Measurements from ENCODE around the gene CHRNE. TPM values are rescaled to one million over a fixed set of nuclear protein-coding genes. Genes with fewer than 3 reads are reported as not detected.

CHRNE gene
- total and polyA plus RNA-seq, 2 experiments from 2014 or later, result 0.24 to 1.2 TPM

GRCh38 chr17:4949321-4950074 lies 46.6 kb upstream of the CHRNE start (continued):
- TF ChIP-seq, protein P1, sequence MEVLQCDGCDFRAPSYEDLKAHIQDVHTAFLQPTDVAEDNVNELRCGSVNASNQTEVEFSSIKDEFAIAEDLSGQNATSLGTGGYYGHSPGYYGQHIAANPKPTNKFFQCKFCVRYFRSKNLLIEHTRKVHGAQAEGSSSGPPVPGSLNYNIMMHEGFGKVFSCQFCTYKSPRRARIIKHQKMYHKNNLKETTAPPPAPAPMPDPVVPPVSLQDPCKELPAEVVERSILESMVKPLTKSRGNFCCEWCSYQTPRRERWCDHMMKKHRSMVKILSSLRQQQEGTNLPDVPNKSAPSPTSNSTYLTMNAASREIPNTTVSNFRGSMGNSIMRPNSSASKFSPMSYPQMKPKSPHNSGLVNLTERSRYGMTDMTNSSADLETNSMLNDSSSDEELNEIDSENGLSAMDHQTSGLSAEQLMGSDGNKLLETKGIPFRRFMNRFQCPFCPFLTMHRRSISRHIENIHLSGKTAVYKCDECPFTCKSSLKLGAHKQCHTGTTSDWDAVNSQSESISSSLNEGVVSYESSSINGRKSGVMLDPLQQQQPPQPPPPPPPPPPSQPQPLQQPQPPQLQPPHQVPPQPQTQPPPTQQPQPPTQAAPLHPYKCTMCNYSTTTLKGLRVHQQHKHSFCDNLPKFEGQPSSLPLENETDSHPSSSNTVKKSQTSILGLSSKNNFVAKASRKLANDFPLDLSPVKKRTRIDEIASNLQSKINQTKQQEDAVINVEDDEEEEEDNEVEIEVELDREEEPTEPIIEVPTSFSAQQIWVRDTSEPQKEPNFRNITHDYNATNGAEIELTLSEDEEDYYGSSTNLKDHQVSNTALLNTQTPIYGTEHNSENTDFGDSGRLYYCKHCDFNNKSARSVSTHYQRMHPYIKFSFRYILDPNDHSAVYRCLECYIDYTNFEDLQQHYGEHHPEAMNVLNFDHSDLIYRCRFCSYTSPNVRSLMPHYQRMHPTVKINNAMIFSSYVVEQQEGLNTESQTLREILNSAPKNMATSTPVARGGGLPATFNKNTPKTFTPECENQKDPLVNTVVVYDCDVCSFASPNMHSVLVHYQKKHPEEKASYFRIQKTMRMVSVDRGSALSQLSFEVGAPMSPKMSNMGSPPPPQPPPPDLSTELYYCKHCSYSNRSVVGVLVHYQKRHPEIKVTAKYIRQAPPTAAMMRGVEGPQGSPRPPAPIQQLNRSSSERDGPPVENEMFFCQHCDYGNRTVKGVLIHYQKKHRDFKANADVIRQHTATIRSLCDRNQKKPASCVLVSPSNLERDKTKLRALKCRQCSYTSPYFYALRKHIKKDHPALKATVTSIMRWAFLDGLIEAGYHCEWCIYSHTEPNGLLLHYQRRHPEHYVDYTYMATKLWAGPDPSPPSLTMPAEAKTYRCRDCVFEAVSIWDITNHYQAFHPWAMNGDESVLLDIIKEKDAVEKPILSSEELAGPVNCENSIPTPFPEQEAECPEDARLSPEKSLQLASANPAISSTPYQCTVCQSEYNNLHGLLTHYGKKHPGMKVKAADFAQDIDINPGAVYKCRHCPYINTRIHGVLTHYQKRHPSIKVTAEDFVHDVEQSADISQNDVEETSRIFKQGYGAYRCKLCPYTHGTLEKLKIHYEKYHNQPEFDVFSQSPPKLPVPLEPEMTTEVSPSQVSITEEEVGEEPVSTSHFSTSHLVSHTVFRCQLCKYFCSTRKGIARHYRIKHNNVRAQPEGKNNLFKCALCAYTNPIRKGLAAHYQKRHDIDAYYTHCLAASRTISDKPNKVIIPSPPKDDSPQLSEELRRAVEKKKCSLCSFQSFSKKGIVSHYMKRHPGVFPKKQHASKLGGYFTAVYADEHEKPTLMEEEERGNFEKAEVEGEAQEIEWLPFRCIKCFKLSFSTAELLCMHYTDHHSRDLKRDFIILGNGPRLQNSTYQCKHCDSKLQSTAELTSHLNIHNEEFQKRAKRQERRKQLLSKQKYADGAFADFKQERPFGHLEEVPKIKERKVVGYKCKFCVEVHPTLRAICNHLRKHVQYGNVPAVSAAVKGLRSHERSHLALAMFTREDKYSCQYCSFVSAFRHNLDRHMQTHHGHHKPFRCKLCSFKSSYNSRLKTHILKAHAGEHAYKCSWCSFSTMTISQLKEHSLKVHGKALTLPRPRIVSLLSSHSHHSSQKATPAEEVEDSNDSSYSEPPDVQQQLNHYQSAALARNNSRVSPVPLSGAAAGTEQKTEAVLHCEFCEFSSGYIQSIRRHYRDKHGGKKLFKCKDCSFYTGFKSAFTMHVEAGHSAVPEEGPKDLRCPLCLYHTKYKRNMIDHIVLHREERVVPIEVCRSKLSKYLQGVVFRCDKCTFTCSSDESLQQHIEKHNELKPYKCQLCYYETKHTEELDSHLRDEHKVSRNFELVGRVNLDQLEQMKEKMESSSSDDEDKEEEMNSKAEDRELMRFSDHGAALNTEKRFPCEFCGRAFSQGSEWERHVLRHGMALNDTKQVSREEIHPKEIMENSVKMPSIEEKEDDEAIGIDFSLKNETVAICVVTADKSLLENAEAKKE (CRISPR knock-in tag; IDR thresholded peaks at IDR 0.05), result no peak
- TF ChIP-seq, protein P2, sequence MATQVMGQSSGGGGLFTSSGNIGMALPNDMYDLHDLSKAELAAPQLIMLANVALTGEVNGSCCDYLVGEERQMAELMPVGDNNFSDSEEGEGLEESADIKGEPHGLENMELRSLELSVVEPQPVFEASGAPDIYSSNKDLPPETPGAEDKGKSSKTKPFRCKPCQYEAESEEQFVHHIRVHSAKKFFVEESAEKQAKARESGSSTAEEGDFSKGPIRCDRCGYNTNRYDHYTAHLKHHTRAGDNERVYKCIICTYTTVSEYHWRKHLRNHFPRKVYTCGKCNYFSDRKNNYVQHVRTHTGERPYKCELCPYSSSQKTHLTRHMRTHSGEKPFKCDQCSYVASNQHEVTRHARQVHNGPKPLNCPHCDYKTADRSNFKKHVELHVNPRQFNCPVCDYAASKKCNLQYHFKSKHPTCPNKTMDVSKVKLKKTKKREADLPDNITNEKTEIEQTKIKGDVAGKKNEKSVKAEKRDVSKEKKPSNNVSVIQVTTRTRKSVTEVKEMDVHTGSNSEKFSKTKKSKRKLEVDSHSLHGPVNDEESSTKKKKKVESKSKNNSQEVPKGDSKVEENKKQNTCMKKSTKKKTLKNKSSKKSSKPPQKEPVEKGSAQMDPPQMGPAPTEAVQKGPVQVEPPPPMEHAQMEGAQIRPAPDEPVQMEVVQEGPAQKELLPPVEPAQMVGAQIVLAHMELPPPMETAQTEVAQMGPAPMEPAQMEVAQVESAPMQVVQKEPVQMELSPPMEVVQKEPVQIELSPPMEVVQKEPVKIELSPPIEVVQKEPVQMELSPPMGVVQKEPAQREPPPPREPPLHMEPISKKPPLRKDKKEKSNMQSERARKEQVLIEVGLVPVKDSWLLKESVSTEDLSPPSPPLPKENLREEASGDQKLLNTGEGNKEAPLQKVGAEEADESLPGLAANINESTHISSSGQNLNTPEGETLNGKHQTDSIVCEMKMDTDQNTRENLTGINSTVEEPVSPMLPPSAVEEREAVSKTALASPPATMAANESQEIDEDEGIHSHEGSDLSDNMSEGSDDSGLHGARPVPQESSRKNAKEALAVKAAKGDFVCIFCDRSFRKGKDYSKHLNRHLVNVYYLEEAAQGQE (IDR thresholded peaks at IDR 0.05; ENCODE audit: unreplicated experiment), result no peak
- no peak for TF ChIP-seq ZNF331 (CRISPR knock-in tag; IDR thresholded peaks at IDR 0.05; ENCODE audit: low read depth)
- no peak for TF ChIP-seq POLR2AphosphoS5 (IDR thresholded peaks at IDR 0.05; ENCODE audit: low read depth)
- TF ChIP-seq, protein P3, sequence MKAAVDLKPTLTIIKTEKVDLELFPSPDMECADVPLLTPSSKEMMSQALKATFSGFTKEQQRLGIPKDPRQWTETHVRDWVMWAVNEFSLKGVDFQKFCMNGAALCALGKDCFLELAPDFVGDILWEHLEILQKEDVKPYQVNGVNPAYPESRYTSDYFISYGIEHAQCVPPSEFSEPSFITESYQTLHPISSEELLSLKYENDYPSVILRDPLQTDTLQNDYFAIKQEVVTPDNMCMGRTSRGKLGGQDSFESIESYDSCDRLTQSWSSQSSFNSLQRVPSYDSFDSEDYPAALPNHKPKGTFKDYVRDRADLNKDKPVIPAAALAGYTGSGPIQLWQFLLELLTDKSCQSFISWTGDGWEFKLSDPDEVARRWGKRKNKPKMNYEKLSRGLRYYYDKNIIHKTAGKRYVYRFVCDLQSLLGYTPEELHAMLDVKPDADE (IDR thresholded peaks at IDR 0.05), result no peak; the same call in 1 of the 2 replicates
- TF ChIP-seq NANOG (IDR thresholded peaks at IDR 0.05; ENCODE audit: borderline replicate concordance), result no peak
- TF ChIP-seq JUNB (IDR thresholded peaks at IDR 0.05; ENCODE audit: unreplicated experiment), result no peak
- no peak for TF ChIP-seq EZH2 (IDR thresholded peaks at IDR 0.05; ENCODE audit: low read depth, unreplicated experiment)
- TF ChIP-seq EZH2phosphoT487 (IDR thresholded peaks at IDR 0.05; ENCODE audit: unreplicated experiment), result no peak
